ENCODE results near the gene SLC26A6.

SLC26A6 gene

GRCh38 chr3:48614044-48614443 is 21.2 kb downstream of the SLC26A6 start:
- 95% methylated on average over 3 of the region's 3 CpGs; no CpG with 5 or more reads in 1 of the 2 experiments for WGBS, 2 experiments (ENCODE audit: insufficient coverage in 2 of 2)
- Histone ChIP-seq H3K9me3 (ENCODE audit: control insufficient read depth, low read length) (peaks cover 19% of the 10 kb centered on the region), H3K4me1 (ENCODE audit: control insufficient read depth, insufficient read depth, low read length, poor library complexity, severe bottlenecking) (no peaks in the 10 kb centered on the region), H3K36me3 (ENCODE audit: control insufficient read depth, insufficient read depth, low read length) (no peaks in the 10 kb centered on the region), H3K4me3 (ENCODE audit: extremely low read depth, insufficient read depth, low read length, poor library complexity, severe bottlenecking) (no peak overlapping the region), H3K27ac (ENCODE audit: low read depth, low read length, severe bottlenecking) (no peak overlapping the region)

- Histone ChIP-seq H3K9me3 (ENCODE audit: control insufficient read depth, low read length) (peaks cover 9% of the 10 kb centered on the region), H3K4me1 (ENCODE audit: control insufficient read depth, insufficient read depth, low read length, poor library complexity, severe bottlenecking) (peaks cover 6% of the 10 kb centered on the region), H3K27ac (ENCODE audit: low read depth, low read length, severe bottlenecking) (no peak overlapping the region), H3K4me3 (ENCODE audit: extremely low read depth, insufficient read depth, low read length, poor library complexity, severe bottlenecking) (no peak overlapping the region), H3K36me3 (ENCODE audit: control insufficient read depth, insufficient read depth, low read length) (peaks cover 12% of the 10 kb centered on the region)
- 100% methylated on average over 1 of the region's 1 CpG; no CpG with 5 or more reads in 1 of the 2 experiments for WGBS, 2 experiments (ENCODE audit: insufficient coverage in 2 of 2)
These were observed 23.0 kb downstream of the SLC26A6 start for GRCh38 chr3:48612309-48612708.

- Histone ChIP-seq H3K4me3 (ENCODE audit: extremely low read depth, insufficient read depth, low read length, poor library complexity, severe bottlenecking) (peak within 1 kb of the TSS; percentile 91), H3K4me1 (ENCODE audit: control insufficient read depth, insufficient read depth, low read length, poor library complexity, severe bottlenecking) (peaks cover 6% of the 10 kb centered on the region), H3K36me3 (ENCODE audit: control insufficient read depth, insufficient read depth, low read length) (peaks cover 41% of the 10 kb centered on the region), H3K27ac (ENCODE audit: low read depth, low read length, severe bottlenecking) (peak within 1 kb of the TSS; percentile 23), H3K9me3 (ENCODE audit: control insufficient read depth, low read length) (no peaks in the 10 kb centered on the region)
- 1 to 2% methylated on average over 74 of the region's 86 CpGs for WGBS, 2 experiments (ENCODE audit: insufficient coverage in 2 of 2)
These were observed 25.9 kb downstream of the SLC26A6 start, which contains the start of gene UQCRC1 for GRCh38 chr3:48609088-48610005. Gene UQCRC1 (minus strand): TSS chr3:48609646. CDS start chr3:48609620, 26 bp downstream.

GRCh38 chr3:48607519-48607918 is 27.7 kb downstream of the SLC26A6 start:
- Histone ChIP-seq H3K27ac (ENCODE audit: low read depth, low read length, severe bottlenecking) (no peak overlapping the region), H3K4me3 (ENCODE audit: extremely low read depth, insufficient read depth, low read length, poor library complexity, severe bottlenecking) (no peak overlapping the region), H3K36me3 (ENCODE audit: control insufficient read depth, insufficient read depth, low read length) (peaks cover 59% of the 10 kb centered on the region), H3K9me3 (ENCODE audit: control insufficient read depth, low read length) (no peaks in the 10 kb centered on the region), H3K4me1 (ENCODE audit: control insufficient read depth, insufficient read depth, low read length, poor library complexity, severe bottlenecking) (peaks cover 6% of the 10 kb centered on the region)
- WGBS, 2 experiments (ENCODE audit: insufficient coverage in 2 of 2) = 87 to 100% methylated on average over 5 of the region's 5 CpGs

GRCh38 chr3:48601622-48601994 is 33.7 kb downstream of the SLC26A6 start:
- no peak overlapping the region for H3K27ac ChIP-seq (ENCODE audit: low read depth, low read length, severe bottlenecking)
- H3K4me1 ChIP-seq (ENCODE audit: control insufficient read depth, insufficient read depth, low read length, poor library complexity, severe bottlenecking) = peaks cover 35% of the 10 kb centered on the region
- WGBS, 2 experiments (ENCODE audit: insufficient coverage in 2 of 2) = 86 to 100% methylated on average over 2 of the region's 2 CpGs
- no peak overlapping the region for H3K4me3 ChIP-seq (ENCODE audit: extremely low read depth, insufficient read depth, low read length, poor library complexity, severe bottlenecking)
- H3K9me3 ChIP-seq (ENCODE audit: control insufficient read depth, low read length) = no peaks in the 10 kb centered on the region
- H3K36me3 ChIP-seq (ENCODE audit: control insufficient read depth, insufficient read depth, low read length) = peaks cover 90% of the 10 kb centered on the region

GRCh38 chr3:48600711-48601621 is 34.3 kb downstream of the SLC26A6 start:
- Histone ChIP-seq H3K4me3 (ENCODE audit: extremely low read depth, insufficient read depth, low read length, poor library complexity, severe bottlenecking) (no peak overlapping the region), H3K9me3 (ENCODE audit: control insufficient read depth, low read length) (no peaks in the 10 kb centered on the region), H3K27ac (ENCODE audit: low read depth, low read length, severe bottlenecking) (no peak overlapping the region), H3K36me3 (ENCODE audit: control insufficient read depth, insufficient read depth, low read length) (peaks cover 86% of the 10 kb centered on the region), H3K4me1 (ENCODE audit: control insufficient read depth, insufficient read depth, low read length, poor library complexity, severe bottlenecking) (peaks cover 42% of the 10 kb centered on the region)
- WGBS, 2 experiments (ENCODE audit: insufficient coverage in 2 of 2) = 92 to 98% methylated on average over 19 of the region's 19 CpGs

GRCh38 chr3:48599509-48600285 is 35.6 kb downstream of the SLC26A6 start:
- peak overlapping the region; percentile 98 for H3K27ac ChIP-seq (ENCODE audit: low read depth, low read length, severe bottlenecking)
- peaks cover 73% of the 10 kb centered on the region for H3K36me3 ChIP-seq (ENCODE audit: control insufficient read depth, insufficient read depth, low read length)
- no peaks in the 10 kb centered on the region for H3K9me3 ChIP-seq (ENCODE audit: control insufficient read depth, low read length)
- peaks cover 48% of the 10 kb centered on the region for H3K4me1 ChIP-seq (ENCODE audit: control insufficient read depth, insufficient read depth, low read length, poor library complexity, severe bottlenecking)
- WGBS, 2 experiments (ENCODE audit: insufficient coverage in 2 of 2) = 96 to 97% methylated on average over 9 to 10 of the region's 12 CpGs
- H3K4me3 ChIP-seq (ENCODE audit: extremely low read depth, insufficient read depth, low read length, poor library complexity, severe bottlenecking) = no peak overlapping the region

GRCh38 chr3:48599077-48599501 is 36.2 kb downstream of the SLC26A6 start:
- H3K4me3 ChIP-seq (ENCODE audit: extremely low read depth, insufficient read depth, low read length, poor library complexity, severe bottlenecking) = no peak overlapping the region
- peaks cover 67% of the 10 kb centered on the region for H3K36me3 ChIP-seq (ENCODE audit: control insufficient read depth, insufficient read depth, low read length)
- peak overlapping the region; percentile 98 for H3K27ac ChIP-seq (ENCODE audit: low read depth, low read length, severe bottlenecking)
- H3K9me3 ChIP-seq (ENCODE audit: control insufficient read depth, low read length) = no peaks in the 10 kb centered on the region
- H3K4me1 ChIP-seq (ENCODE audit: control insufficient read depth, insufficient read depth, low read length, poor library complexity, severe bottlenecking) = peaks cover 52% of the 10 kb centered on the region
- WGBS, 2 experiments (ENCODE audit: insufficient coverage in 2 of 2) = 92 to 94% methylated on average over 8 to 11 of the region's 11 CpGs

GRCh38 chr3:48598323-48599076 is 36.8 kb downstream of the SLC26A6 start:
- WGBS, 2 experiments (ENCODE audit: insufficient coverage in 2 of 2) = 70 to 89% methylated on average over 3 to 4 of the region's 5 CpGs
- Histone ChIP-seq H3K4me1 (ENCODE audit: control insufficient read depth, insufficient read depth, low read length, poor library complexity, severe bottlenecking) (peaks cover 52% of the 10 kb centered on the region), H3K4me3 (ENCODE audit: extremely low read depth, insufficient read depth, low read length, poor library complexity, severe bottlenecking) (no peak overlapping the region), H3K36me3 (ENCODE audit: control insufficient read depth, insufficient read depth, low read length) (peaks cover 61% of the 10 kb centered on the region), H3K9me3 (ENCODE audit: control insufficient read depth, low read length) (no peaks in the 10 kb centered on the region), H3K27ac (ENCODE audit: low read depth, low read length, severe bottlenecking) (peak overlapping the region; percentile 98)
